Stimulated activated naive CD8-positive, alpha-beta T cell treated with anti-CD3 and anti-CD28 coated beads, Interleukin-15, Interleukin-2, amounts not matched to agents 100 U/mL and 50 U/mL, for 24 hours (primary cell): ENCODE measurements around the gene PCDHA13.
"Not testable (repeated sequence)": the region's sequence is repeated elsewhere in the genome, so short reads cannot be mapped to it uniquely, and the experiment has no call there.

Source experiments
- ATAC-seq: fragments of 150-1000 bp; cut with Tn5 transposase; one replicate; pipeline ENCODE4 v1.10.0; 2021
- DNase-seq: peaks from one replicate; pipeline ENCODE4 v3.0.0; 2021

The PCDHA13 gene

DNA sequence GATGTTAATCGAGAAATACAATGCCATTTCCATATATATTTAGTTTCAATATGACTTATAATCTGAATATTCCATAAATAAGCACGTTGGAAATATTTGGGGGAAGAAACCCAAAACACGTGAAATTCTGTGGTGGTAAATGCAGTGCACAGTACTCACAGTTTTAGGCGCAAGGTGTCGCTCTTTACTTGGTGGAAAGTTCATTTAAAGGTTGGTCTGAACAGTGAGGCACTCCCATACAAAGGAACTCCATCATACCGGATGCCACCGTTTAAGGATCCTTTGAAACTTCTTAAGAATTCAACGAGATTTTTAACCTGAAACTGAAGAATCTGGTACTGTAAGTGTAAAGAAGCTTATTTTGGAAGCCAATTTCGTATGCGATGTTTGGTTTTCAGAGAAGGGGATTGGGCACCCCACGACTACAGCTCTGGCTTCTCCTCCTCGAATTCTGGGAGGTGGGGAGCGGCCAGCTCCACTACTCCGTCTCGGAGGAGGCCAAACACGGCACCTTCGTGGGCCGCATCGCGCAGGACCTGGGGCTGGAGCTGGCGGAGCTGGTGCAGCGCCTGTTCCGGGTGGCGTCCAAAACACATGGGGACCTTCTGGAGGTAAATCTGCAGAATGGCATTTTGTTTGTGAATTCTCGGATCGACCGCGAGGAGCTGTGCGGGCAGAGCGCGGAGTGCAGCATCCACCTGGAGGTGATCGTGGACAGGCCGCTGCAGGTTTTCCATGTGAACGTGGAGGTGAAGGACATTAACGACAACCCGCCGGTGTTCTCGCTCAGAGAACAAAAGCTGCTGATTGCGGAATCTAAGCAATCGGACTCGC, 13.0 kb upstream of the PCDHA13 start, which contains the start of gene PCDHA11:
Gene PCDHA11 (plus strand): TSS at position 237 of the 834 bp plus-strand sequence. CDS start 147 bp downstream, at position 384.
- ATAC-seq (no peak), DNase-seq (no peak)

DNA sequence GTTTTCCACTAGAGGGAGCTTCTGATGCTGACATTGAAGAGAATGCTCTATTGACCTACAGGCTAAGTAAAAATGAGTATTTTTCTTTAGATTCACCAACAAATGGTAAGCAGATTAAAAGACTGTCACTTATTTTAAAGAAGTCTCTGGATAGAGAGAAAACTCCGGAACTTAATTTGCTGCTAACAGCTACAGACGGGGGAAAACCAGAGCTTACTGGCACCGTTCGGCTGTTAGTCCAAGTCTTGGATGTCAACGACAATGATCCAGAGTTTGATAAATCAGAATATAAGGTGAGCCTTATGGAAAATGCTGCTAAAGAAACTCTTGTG, 12.4 kb upstream of the PCDHA13 start:
- no peak for ATAC-seq
- no peak for DNase-seq

DNA sequence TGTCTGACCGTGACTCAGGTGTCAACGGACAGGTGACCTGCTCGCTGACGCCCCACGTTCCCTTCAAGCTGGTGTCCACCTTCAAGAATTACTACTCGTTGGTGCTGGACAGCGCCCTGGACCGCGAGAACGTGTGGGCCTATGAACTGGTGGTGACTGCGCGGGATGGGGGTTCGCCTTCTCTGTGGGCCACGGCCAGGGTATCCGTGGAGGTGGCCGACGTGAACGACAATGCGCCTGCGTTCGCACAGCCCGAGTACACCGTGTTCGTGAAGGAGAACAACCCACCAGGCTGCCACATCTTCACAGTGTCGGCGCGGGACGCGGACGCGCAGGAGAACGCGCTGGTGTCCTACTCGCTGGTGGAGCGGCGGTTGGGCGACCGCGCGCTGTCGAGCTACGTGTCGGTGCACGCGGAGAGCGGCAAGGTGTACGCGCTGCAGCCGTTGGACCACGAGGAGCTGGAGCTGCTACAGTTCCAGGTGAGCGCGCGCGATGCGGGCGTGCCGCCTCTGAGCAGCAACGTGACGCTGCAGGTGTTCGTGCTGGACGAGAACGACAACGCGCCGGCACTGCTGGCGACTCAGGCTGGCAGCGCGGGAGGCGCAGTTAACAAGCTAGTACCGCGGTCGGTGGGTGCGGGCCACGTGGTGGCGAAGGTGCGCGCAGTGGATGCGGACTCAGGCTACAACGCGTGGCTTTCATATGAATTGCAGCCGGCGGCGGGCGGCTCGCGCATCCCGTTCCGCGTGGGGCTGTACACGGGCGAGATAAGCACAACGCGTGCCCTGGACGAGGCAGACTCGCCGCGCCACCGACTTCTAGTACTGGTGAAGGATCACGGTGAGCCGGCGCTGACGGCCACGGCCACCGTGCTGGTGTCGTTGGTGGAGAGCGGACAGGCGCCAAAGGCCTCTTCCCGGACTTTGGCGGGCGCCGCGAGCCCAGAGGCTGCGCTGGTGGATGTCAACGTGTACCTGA, 11.4 kb upstream of the PCDHA13 start:
- ATAC-seq, result no peak

GRCh38 chr5:140875085-140876065, 6.5 kb upstream of the PCDHA13 start, which contains the start of gene PCDHA12:
PCDHA12 (plus strand) TSS chr5:140875308; CDS start chr5:140875473, 165 bp downstream.
- ATAC-seq, result no peak

More for the DNA sequence above, 11.4 kb upstream of the PCDHA13 start:
- no peak for DNase-seq

DNA sequence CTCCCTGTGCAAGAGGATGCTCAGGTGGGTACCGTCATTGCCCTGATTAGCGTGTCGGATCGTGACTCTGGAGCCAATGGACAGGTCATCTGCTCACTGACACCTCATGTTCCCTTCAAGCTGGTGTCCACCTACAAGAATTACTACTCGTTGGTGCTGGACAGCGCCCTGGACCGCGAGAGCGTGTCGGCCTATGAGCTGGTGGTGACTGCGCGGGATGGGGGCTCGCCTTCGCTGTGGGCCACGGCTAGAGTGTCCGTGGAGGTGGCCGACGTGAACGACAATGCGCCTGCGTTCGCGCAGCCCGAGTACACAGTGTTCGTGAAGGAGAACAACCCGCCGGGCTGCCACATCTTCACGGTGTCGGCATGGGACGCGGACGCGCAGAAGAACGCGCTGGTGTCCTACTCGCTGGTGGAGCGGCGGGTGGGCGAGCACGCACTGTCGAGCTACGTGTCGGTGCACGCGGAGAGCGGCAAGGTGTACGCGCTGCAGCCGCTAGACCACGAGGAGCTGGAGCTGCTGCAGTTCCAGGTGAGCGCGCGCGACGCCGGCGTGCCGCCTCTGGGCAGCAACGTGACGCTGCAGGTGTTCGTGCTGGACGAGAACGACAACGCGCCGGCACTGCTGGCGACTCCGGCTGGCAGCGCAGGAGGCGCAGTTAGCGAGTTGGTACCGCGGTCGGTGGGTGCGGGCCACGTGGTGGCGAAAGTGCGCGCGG, 5.2 kb upstream of the PCDHA13 start:
- ATAC-seq, DNase-seq: not testable (repeated sequence)

More at GRCh38 chr5:140875085-140876065, 6.5 kb upstream of the PCDHA13 start, which contains the start of gene PCDHA12:
- DNase-seq, result no peak

DNA sequence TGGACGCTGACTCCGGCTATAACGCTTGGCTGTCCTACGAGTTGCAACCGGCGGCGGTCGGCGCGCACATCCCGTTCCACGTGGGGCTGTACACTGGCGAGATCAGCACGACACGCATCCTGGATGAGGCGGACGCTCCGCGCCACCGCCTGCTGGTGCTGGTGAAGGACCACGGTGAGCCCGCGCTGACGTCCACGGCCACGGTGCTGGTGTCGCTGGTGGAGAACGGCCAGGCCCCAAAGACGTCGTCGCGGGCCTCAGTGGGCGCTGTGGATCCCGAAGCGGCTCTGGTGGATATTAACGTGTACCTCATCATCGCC, 4.7 kb upstream of the PCDHA13 start:
- DNase-seq (no peak), ATAC-seq (no peak)

GRCh38 chr5:140882591-140882899, 621 bp downstream of the PCDHA13 start:
- ATAC-seq (no peak), DNase-seq (no peak)

GRCh38 chr5:140883373-140883772, 1.4 kb downstream of the PCDHA13 start:
- no peak for ATAC-seq
- no peak for DNase-seq

GRCh38 chr5:140883927-140884697, 2.2 kb downstream of the PCDHA13 start:
- no peak for DNase-seq
- no peak for ATAC-seq

- no peak for ATAC-seq
These were observed 34.4 kb downstream of the PCDHA13 start for GRCh38 chr5:140916325-140916724.

DNA sequence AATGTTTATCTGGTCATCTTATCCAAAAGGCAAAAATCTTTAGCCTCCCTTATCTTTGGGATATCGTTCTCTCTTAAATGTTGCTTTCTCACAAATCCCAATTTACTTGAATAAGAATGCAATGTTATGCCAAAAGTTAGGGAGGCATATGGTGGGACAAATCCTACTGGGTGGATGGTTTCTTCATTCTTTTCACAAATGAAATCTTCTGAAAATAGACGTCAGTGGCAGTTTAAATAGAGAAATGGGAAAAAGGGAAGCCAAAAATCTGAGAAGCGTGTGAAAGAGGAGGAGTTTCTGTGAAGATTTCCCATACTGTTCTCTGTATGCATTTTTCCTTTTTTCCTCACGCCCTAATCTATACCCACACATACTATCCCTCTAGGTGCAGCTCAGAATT, 41.7 kb downstream of the PCDHA13 start:
- no peak for ATAC-seq

More at GRCh38 chr5:140916325-140916724, 34.4 kb downstream of the PCDHA13 start:
- no peak for DNase-seq

DNA sequence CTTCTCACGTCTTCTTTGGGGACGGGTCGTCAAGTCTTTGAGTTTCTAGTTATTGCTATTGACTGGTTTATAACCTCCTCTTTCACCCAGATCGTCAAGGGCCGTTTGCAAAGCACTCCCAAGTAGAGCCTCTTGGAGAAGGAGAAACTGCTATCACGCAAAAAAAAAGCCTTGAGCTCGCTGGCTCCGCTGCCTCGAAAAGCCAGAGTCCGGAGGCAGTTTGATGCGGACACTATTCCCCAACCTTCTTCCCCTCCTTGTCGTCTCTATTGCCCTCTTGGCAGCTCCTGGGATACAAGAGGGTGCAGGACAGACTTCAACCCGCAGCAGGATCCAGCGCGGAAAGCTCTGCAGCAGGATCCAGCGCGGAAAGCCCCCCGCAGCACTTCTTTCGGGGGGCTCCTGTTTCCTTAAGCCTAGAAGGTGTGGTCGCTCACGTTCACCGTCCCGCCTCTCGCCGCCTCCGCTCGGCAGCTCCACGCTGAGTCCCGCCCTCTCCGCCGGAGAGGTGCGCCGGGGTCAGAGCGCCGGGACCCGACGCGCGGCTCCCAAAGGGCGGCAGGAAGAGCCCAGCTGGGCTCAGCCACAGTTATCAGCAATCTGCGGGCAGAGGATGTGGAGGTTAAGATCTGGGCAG, 44.0 kb downstream of the PCDHA13 start, which contains the start of gene PCDHAC1:
Gene PCDHAC1 (plus strand): TSS at position 494 of the 637 bp plus-strand sequence. CDS start 594 bp downstream, outside the sequence.
- no peak for DNase-seq
- peak; percentile 28 for ATAC-seq

More for the DNA sequence above, 41.7 kb downstream of the PCDHA13 start:
- no peak for DNase-seq

GRCh38 chr5:140926443-140927227, 44.7 kb downstream of the PCDHA13 start:
- DNase-seq (peak; percentile 44), ATAC-seq (peak; percentile 40)

DNA sequence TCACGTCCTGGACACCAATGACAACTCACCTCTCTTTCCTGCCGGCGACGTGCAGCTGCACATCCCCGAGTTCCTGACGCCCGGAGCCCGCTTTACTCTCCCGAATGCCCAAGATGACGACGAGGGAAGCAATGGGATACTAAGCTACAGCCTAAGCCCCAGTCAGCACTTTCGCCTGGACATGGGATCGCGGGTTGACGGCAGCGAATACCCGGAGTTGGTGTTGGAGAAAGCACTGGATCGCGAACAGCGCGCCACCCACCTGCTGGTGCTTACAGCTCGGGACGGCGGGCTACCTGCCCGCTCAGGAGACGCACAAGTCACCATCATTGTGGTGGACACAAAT, 45.3 kb downstream of the PCDHA13 start:
- no peak for DNase-seq
- no peak for ATAC-seq
